K562 (cell line): ENCODE measurements around the gene TENM3.

ENCODE experiments used
- CHD2 ChIP-seq: IDR thresholded peaks from 2 replicates; pipeline ENCODE4 v1.6.1; 2011; ENCODE audit warnings: low read depth, low read length
- FOXK2 ChIP-seq, 2 experiments: fragments of 450-650 bp; IDR thresholded peaks in 1 of 2; conservative IDR thresholded peaks in 1 of 2; 2 replicates each; pipeline ENCODE4 v1.6.1; 2016; ENCODE audit warnings: low read depth in 2 of 2, mild to moderate bottlenecking in 1 of 2
- POLR2A ChIP-seq: fragments of 450-650 bp; conservative IDR thresholded peaks from 2 replicates; pipeline ENCODE4 v1.6.1; 2016
- POLR2AphosphoS2 ChIP-seq: IDR thresholded peaks from 2 replicates; pipeline ENCODE4 v1.6.1; 2012; ENCODE audit warnings: low read length, improper control_type of control experiment
- POLR2AphosphoS5 ChIP-seq: IDR thresholded peaks from 2 replicates; pipeline ENCODE4 v1.6.1; 2011; ENCODE audit warnings: mild to moderate bottlenecking, low read depth, low read length, moderate library complexity; ENCODE audit not compliant: control insufficient read depth, insufficient read depth
- RFX5 ChIP-seq: IDR thresholded peaks from 2 replicates; pipeline ENCODE4 v1.6.1; 2011; ENCODE audit warnings: low read depth, mild to moderate bottlenecking, improper control_type of control experiment, low read length
- SIN3A ChIP-seq, 2 experiments: fragments of 150-350 bp in 1 of 2; IDR thresholded peaks; 2 replicates each; pipeline ENCODE4 v1.6.1; 2011 to 2016; ENCODE audit warnings: borderline replicate concordance in 2 of 2, low read depth in 2 of 2, low read length in 2 of 2, mild to moderate bottlenecking in 2 of 2, moderate library complexity in 2 of 2; ENCODE audit not compliant: control insufficient read depth in 1 of 2
- TARDBP ChIP-seq: fragments of 450-650 bp; IDR thresholded peaks from 2 replicates; pipeline ENCODE4 v1.6.1; 2016
- TF ChIP-seq, protein P1 (sequence below), 3 experiments: IDR thresholded peaks in 2 of 3; conservative IDR thresholded peaks in 1 of 3; 2 replicates each; pipeline ENCODE4 v1.5.1; 2011 to 2012; ENCODE audit warnings: low read length in 3 of 3, mild to moderate bottlenecking in 3 of 3, control low read depth in 2 of 3, improper control_type of control experiment in 1 of 3, inconsistent platforms in 1 of 3, low read depth in 1 of 3, mixed read lengths in 1 of 3, moderate library complexity in 1 of 3; ENCODE audit not compliant: insufficient read depth in 2 of 3
- TF ChIP-seq, protein P2 (sequence below), 2 experiments: IDR thresholded peaks; 2 replicates each; pipeline ENCODE4 v1.6.1; 2012; ENCODE audit warnings: improper control_type of control experiment in 2 of 2, low read depth in 2 of 2, low read length in 2 of 2, borderline replicate concordance in 1 of 2
- TF ChIP-seq, protein P3 (sequence below): sonication (generic); formaldehyde crosslinking; IDR thresholded peaks from 2 replicates; pipeline ENCODE4 v1.8.1; 2022; ENCODE audit warnings: missing genetic modification reagents

GRCh38 chr4:182806259-182807252 lies 563.4 kb downstream of the TENM3 start:
- TF ChIP-seq SIN3A (IDR thresholded peaks at IDR 0.05; ENCODE audit: borderline replicate concordance in 2 of 2, control insufficient read depth in 1 of 2, low read depth in 2 of 2, low read length in 2 of 2), result no peak
- no peak for TF ChIP-seq POLR2A
- TF ChIP-seq, protein P1, sequence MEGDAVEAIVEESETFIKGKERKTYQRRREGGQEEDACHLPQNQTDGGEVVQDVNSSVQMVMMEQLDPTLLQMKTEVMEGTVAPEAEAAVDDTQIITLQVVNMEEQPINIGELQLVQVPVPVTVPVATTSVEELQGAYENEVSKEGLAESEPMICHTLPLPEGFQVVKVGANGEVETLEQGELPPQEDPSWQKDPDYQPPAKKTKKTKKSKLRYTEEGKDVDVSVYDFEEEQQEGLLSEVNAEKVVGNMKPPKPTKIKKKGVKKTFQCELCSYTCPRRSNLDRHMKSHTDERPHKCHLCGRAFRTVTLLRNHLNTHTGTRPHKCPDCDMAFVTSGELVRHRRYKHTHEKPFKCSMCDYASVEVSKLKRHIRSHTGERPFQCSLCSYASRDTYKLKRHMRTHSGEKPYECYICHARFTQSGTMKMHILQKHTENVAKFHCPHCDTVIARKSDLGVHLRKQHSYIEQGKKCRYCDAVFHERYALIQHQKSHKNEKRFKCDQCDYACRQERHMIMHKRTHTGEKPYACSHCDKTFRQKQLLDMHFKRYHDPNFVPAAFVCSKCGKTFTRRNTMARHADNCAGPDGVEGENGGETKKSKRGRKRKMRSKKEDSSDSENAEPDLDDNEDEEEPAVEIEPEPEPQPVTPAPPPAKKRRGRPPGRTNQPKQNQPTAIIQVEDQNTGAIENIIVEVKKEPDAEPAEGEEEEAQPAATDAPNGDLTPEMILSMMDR (IDR thresholded peaks at IDR 0.05 in 2 of 3, conservative IDR thresholded peaks at IDR 0.05 in 1 of 3; ENCODE audit: insufficient read depth in 2 of 3, low read depth in 1 of 3, low read length in 3 of 3), result peak; percentile 81 to 95 (median 83)
- TF ChIP-seq, protein P2, sequence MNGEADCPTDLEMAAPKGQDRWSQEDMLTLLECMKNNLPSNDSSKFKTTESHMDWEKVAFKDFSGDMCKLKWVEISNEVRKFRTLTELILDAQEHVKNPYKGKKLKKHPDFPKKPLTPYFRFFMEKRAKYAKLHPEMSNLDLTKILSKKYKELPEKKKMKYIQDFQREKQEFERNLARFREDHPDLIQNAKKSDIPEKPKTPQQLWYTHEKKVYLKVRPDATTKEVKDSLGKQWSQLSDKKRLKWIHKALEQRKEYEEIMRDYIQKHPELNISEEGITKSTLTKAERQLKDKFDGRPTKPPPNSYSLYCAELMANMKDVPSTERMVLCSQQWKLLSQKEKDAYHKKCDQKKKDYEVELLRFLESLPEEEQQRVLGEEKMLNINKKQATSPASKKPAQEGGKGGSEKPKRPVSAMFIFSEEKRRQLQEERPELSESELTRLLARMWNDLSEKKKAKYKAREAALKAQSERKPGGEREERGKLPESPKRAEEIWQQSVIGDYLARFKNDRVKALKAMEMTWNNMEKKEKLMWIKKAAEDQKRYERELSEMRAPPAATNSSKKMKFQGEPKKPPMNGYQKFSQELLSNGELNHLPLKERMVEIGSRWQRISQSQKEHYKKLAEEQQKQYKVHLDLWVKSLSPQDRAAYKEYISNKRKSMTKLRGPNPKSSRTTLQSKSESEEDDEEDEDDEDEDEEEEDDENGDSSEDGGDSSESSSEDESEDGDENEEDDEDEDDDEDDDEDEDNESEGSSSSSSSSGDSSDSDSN (IDR thresholded peaks at IDR 0.05; ENCODE audit: borderline replicate concordance in 1 of 2, low read depth in 2 of 2, low read length in 2 of 2), result peak in 1 of 2 experiments; percentile 54; a peak in 1 of 4 replicates
- no peak for TF ChIP-seq POLR2AphosphoS2
- TF ChIP-seq RFX5, result no peak
- TF ChIP-seq TARDBP, result no peak
- no peak for TF ChIP-seq FOXK2 (conservative IDR thresholded peaks at IDR 0.05 in 1 of 2, IDR thresholded peaks at IDR 0.05 in 1 of 2; ENCODE audit: low read depth in 2 of 2)
- TF ChIP-seq CHD2, result no peak
- TF ChIP-seq, protein P3, sequence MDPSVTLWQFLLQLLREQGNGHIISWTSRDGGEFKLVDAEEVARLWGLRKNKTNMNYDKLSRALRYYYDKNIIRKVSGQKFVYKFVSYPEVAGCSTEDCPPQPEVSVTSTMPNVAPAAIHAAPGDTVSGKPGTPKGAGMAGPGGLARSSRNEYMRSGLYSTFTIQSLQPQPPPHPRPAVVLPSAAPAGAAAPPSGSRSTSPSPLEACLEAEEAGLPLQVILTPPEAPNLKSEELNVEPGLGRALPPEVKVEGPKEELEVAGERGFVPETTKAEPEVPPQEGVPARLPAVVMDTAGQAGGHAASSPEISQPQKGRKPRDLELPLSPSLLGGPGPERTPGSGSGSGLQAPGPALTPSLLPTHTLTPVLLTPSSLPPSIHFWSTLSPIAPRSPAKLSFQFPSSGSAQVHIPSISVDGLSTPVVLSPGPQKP (CRISPR knock-in tag), result no peak
- TF ChIP-seq POLR2AphosphoS5, result no peak
